ENCODE results near the gene SLC13A3. TPM values are rescaled to one million over a fixed set of nuclear protein-coding genes. Genes with fewer than 3 reads are reported as not detected.

Gene SLC13A3
- total RNA-seq, 1 donor from 2014 or later: 5.5 TPM

GRCh38 chr20:46595933-46596332 is 55.3 kb downstream of the SLC13A3 start:
- FAIRE-seq (no peak), DNase-seq (ENCODE audit: low read depth) (no peak)
- no peaks in the 10 kb centered on the region for H3K36me3 ChIP-seq (ENCODE audit: control insufficient read depth, insufficient read depth, low read length)
- no peaks in the 10 kb centered on the region for H3K27me3 ChIP-seq (ENCODE audit: control insufficient read depth, insufficient read depth, low read length)
- TF ChIP-seq CTCF (IDR thresholded peaks at IDR 0.05; ENCODE audit: insufficient read depth, low read length, severe bottlenecking): no peak
- no peak overlapping the region for H3K4me3 ChIP-seq (ENCODE audit: low read depth, low read length)

- Histone ChIP-seq H3K4me3 (ENCODE audit: low read depth, low read length) (no peak overlapping the region), H3K36me3 (ENCODE audit: control insufficient read depth, insufficient read depth, low read length) (no peaks in the 10 kb centered on the region), H3K27me3 (ENCODE audit: control insufficient read depth, insufficient read depth, low read length) (no peaks in the 10 kb centered on the region)
- FAIRE-seq (no peak), DNase-seq (ENCODE audit: low read depth) (no peak)
- TF ChIP-seq CTCF (IDR thresholded peaks at IDR 0.05; ENCODE audit: insufficient read depth, low read length, severe bottlenecking): no peak
Measured at GRCh38 chr20:46594725-46595124, 56.5 kb downstream of the SLC13A3 start.

GRCh38 chr20:46592580-46593362 is 58.5 kb downstream of the SLC13A3 start:
- Histone ChIP-seq H3K27me3 (ENCODE audit: control insufficient read depth, insufficient read depth, low read length) (no peaks in the 10 kb centered on the region), H3K36me3 (ENCODE audit: control insufficient read depth, insufficient read depth, low read length) (no peaks in the 10 kb centered on the region), H3K4me3 (ENCODE audit: low read depth, low read length) (no peak overlapping the region)
- DNase-seq (ENCODE audit: low read depth) (no peak), FAIRE-seq (no peak)
- TF ChIP-seq CTCF (IDR thresholded peaks at IDR 0.05; ENCODE audit: insufficient read depth, low read length, severe bottlenecking): no peak

GRCh38 chr20:46590443-46590842 is 60.8 kb downstream of the SLC13A3 start:
- no peaks in the 10 kb centered on the region for H3K36me3 ChIP-seq (ENCODE audit: control insufficient read depth, insufficient read depth, low read length)
- FAIRE-seq: no peak
- no peaks in the 10 kb centered on the region for H3K27me3 ChIP-seq (ENCODE audit: control insufficient read depth, insufficient read depth, low read length)
- no peak overlapping the region for H3K4me3 ChIP-seq (ENCODE audit: low read depth, low read length)
- DNase-seq (ENCODE audit: low read depth): no peak
- no peak for TF ChIP-seq CTCF (IDR thresholded peaks at IDR 0.05; ENCODE audit: insufficient read depth, low read length, severe bottlenecking)

GRCh38 chr20:46588532-46589511 is 62.4 kb downstream of the SLC13A3 start:
- H3K36me3 ChIP-seq (ENCODE audit: control insufficient read depth, insufficient read depth, low read length): no peaks in the 10 kb centered on the region
- no peak for FAIRE-seq
- no peak for DNase-seq (ENCODE audit: low read depth)
- H3K4me3 ChIP-seq (ENCODE audit: low read depth, low read length): no peak overlapping the region
- H3K27me3 ChIP-seq (ENCODE audit: control insufficient read depth, insufficient read depth, low read length): no peaks in the 10 kb centered on the region
- no peak for TF ChIP-seq CTCF (IDR thresholded peaks at IDR 0.05; ENCODE audit: insufficient read depth, low read length, severe bottlenecking)

Data from bronchial epithelial cell (primary cell).